ENCODE data around the gene PLCD3. TPM values are rescaled to one million over a fixed set of nuclear protein-coding genes. Genes with fewer than 3 reads are reported as not detected.

The PLCD3 gene, protein sequence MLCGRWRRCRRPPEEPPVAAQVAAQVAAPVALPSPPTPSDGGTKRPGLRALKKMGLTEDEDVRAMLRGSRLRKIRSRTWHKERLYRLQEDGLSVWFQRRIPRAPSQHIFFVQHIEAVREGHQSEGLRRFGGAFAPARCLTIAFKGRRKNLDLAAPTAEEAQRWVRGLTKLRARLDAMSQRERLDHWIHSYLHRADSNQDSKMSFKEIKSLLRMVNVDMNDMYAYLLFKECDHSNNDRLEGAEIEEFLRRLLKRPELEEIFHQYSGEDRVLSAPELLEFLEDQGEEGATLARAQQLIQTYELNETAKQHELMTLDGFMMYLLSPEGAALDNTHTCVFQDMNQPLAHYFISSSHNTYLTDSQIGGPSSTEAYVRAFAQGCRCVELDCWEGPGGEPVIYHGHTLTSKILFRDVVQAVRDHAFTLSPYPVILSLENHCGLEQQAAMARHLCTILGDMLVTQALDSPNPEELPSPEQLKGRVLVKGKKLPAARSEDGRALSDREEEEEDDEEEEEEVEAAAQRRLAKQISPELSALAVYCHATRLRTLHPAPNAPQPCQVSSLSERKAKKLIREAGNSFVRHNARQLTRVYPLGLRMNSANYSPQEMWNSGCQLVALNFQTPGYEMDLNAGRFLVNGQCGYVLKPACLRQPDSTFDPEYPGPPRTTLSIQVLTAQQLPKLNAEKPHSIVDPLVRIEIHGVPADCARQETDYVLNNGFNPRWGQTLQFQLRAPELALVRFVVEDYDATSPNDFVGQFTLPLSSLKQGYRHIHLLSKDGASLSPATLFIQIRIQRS
- 5.3 and 5.6 TPM in 2 replicates for total RNA-seq (2012; rRNA removed)
- polyA plus RNA-seq (2012; rRNA removed) = 36.6 and 39.0 TPM in 2 replicates
- polyA plus RNA-seq (2012; cell fraction: cytosol; rRNA removed) = 14.8 and 45.8 TPM in 2 replicates
- 35.9 and 73.0 TPM in 2 replicates for polyA plus RNA-seq (2012; cell fraction: nucleus; rRNA removed; ENCODE audit: low replicate concordance)
- Bru-seq, nascent RNA = percentile 67 among the genes with signal in this experiment
- percentile 77 among the genes with signal in this experiment for BruChase-seq, experiment 1, labeled RNA remaining after a 6-hour chase
- BruChase-seq, experiment 2, labeled RNA remaining after a 2-hour chase = percentile 71 among the genes with signal in this experiment
- long read RNA-seq, full-length matches to known transcripts = 26 of 75 reads
- long read RNA-seq, partial matches to known transcripts = 19 of 75 reads
- long read RNA-seq, other reads (novel, unspliced or antisense) = 30 of 75 reads

DNA sequence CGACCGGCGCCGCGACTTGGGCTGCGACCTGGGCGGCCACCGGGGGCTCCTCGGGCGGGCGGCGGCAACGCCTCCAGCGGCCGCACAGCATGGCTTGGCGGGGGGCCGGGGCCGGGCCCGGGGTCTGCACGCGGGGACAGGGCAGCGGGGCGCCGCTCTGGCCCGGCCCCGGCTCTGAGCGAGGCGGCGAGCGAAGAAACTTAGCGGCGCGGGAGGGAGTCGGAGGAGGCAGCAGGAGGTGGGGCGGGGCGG lies at the start of gene PLCD3:
Gene PLCD3 (minus strand): TSS at position 196 of the 252 bp plus-strand sequence. CDS start 105 bp downstream, at position 91.
- Histone ChIP-seq H4K91ac (ENCODE audit: insufficient read depth, low read depth, low read length) (peak within 1 kb of the TSS; percentile 62), H2BK5ac (ENCODE audit: low read depth, low read length, poor library complexity, severe bottlenecking) (peak within 1 kb of the TSS; percentile 79), H3K9me1 (ENCODE audit: insufficient read depth, low read length) (peaks cover 26% of the 10 kb centered on the region), H2BK120ac (ENCODE audit: low read depth, low read length) (peak within 1 kb of the TSS; percentile 37; the same call in 1 of the 2 replicates), H4K20me1 (ENCODE audit: insufficient read depth, low read length) (peaks cover 9% of the 10 kb centered on the region; the same call in 1 of the 2 replicates), H3K18ac (ENCODE audit: low read depth, low read length) (peak within 1 kb of the TSS; percentile 45; the same call in 1 of the 2 replicates), H3K4me3 (ENCODE audit: insufficient read depth, low read depth, low read length) (peak within 1 kb of the TSS; percentile 84), H3K56ac (ENCODE audit: extremely low read depth, insufficient read depth, low read length) (no peak within 1 kb of the TSS; the same call in 1 of the 2 replicates), H3K23ac (ENCODE audit: low read depth, low read length) (peak within 1 kb of the TSS; percentile 90), H3K9ac (ENCODE audit: low read depth, low read length) (peak within 1 kb of the TSS; percentile 66), H2BK15ac (ENCODE audit: low read depth, low read length) (peak within 1 kb of the TSS; percentile 44; the same call in 1 of the 3 replicates), H4K5ac (ENCODE audit: low read depth, low read length) (peak within 1 kb of the TSS; percentile 21), H2BK20ac (ENCODE audit: low read depth, low read length) (peak within 1 kb of the TSS; percentile 52), H3K27ac (ENCODE audit: insufficient read depth, low read length) (peak within 1 kb of the TSS; percentile 88), H3K79me1 (ENCODE audit: low read depth in 1 of 2, low read length in 2 of 2) (peaks cover 31 to 54% of the 10 kb centered on the region in 2 experiments), H3K9me3 (ENCODE audit: control insufficient read depth, insufficient read depth, low read length) (no peaks in the 10 kb centered on the region), H2AFZ (replicated peaks; ENCODE audit: low read length, poor library complexity) (peak within 1 kb of the TSS; percentile 94), H4K8ac (ENCODE audit: low read depth in 2 of 2, low read length in 2 of 2) (peak within 1 kb of the TSS; percentile 21 to 82; a peak in 2 of 4 replicates), H3K4me2 (ENCODE audit: low read depth, low read length) (peak within 1 kb of the TSS; percentile 94), H3K4ac (ENCODE audit: low read depth, low read length) (peak within 1 kb of the TSS; percentile 84), H3K27me3 (ENCODE audit: control insufficient read depth, insufficient read depth, low read length) (no peaks in the 10 kb centered on the region), H3K4me1 (ENCODE audit: control insufficient read depth, insufficient read depth, low read length) (peaks cover 37% of the 10 kb centered on the region), H3K14ac (replicated peaks; ENCODE audit: low read depth, low read length) (peak within 1 kb of the TSS; percentile 96), H2AK9ac (replicated peaks; ENCODE audit: low read depth, low read length, poor library complexity) (peak within 1 kb of the TSS; percentile 97), H3K36me3 (ENCODE audit: control insufficient read depth, insufficient read depth, low read length) (no peaks in the 10 kb centered on the region), H2AK5ac (ENCODE audit: low read depth, low read length) (peak within 1 kb of the TSS; percentile 90)
- in situ Hi-C loops (cut with MboI; ENCODE audit: low sequenced_read_pairs) = no loop called here
- intact Hi-C loops (cut with micrococcal nuclease) = loop anchor here (2.0 to 5.0 kb wide), 4 partner anchors 39 to 720 kb away; partner anchors contain the start of gene DCAKD
- no TSS peak for BruUV-seq (replicated peaks)
- CTCF ChIA-PET = interaction anchor here (0.6 to 1.6 kb wide), 2 partner anchors 19 to 39 kb away, joined by 3 read pairs; no protein-coding TSS in a partner anchor
- 1% methylated on average over 16 of the region's 36 CpGs; no CpG with 5 or more reads in 1 of the 2 experiments for WGBS, 2 experiments (ENCODE audit: extremely low coverage in 2 of 2, insufficient read length in 1 of 2)
- no peak for DNase-seq
- ATAC-seq (ENCODE audit: low read depth) = no peak
- POLR2A ChIA-PET (ENCODE audit: unreplicated experiment) = no interaction called here
- dilution Hi-C loops (cut with HindIII; ENCODE audit: low sequenced_read_pairs, unreplicated experiment) = no loop called here
- no peak for TF ChIP-seq CEBPB (IDR thresholded peaks at IDR 0.05; ENCODE audit: low read depth, low read length)
- no peak; the same call in 1 of the 2 replicates for TF ChIP-seq MAZ (IDR thresholded peaks at IDR 0.05; ENCODE audit: borderline replicate concordance, low read depth, low read length)
- no peak for TF ChIP-seq MXI1 (IDR thresholded peaks at IDR 0.05; ENCODE audit: borderline replicate concordance, low read depth, low read length)
- TF ChIP-seq, protein P1, sequence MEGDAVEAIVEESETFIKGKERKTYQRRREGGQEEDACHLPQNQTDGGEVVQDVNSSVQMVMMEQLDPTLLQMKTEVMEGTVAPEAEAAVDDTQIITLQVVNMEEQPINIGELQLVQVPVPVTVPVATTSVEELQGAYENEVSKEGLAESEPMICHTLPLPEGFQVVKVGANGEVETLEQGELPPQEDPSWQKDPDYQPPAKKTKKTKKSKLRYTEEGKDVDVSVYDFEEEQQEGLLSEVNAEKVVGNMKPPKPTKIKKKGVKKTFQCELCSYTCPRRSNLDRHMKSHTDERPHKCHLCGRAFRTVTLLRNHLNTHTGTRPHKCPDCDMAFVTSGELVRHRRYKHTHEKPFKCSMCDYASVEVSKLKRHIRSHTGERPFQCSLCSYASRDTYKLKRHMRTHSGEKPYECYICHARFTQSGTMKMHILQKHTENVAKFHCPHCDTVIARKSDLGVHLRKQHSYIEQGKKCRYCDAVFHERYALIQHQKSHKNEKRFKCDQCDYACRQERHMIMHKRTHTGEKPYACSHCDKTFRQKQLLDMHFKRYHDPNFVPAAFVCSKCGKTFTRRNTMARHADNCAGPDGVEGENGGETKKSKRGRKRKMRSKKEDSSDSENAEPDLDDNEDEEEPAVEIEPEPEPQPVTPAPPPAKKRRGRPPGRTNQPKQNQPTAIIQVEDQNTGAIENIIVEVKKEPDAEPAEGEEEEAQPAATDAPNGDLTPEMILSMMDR (conservative IDR thresholded peaks at IDR 0.05; ENCODE audit: low read depth, low read length) = no peak
- no peak for TF ChIP-seq MAFK (IDR thresholded peaks at IDR 0.05; ENCODE audit: low read depth, low read length)
- no peak for TF ChIP-seq BHLHE40 (IDR thresholded peaks at IDR 0.05; ENCODE audit: low read depth, low read length)
- no peak for TF ChIP-seq POLR2A (IDR thresholded peaks at IDR 0.05; ENCODE audit: low read depth, low read length)
- TF ChIP-seq FOS (IDR thresholded peaks at IDR 0.05; ENCODE audit: low read depth, low read length) = no peak
- TF ChIP-seq, protein P2, sequence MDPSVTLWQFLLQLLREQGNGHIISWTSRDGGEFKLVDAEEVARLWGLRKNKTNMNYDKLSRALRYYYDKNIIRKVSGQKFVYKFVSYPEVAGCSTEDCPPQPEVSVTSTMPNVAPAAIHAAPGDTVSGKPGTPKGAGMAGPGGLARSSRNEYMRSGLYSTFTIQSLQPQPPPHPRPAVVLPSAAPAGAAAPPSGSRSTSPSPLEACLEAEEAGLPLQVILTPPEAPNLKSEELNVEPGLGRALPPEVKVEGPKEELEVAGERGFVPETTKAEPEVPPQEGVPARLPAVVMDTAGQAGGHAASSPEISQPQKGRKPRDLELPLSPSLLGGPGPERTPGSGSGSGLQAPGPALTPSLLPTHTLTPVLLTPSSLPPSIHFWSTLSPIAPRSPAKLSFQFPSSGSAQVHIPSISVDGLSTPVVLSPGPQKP (IDR thresholded peaks at IDR 0.05; ENCODE audit: borderline replicate concordance, low read depth, low read length) = no peak
- TF ChIP-seq SMC3 (IDR thresholded peaks at IDR 0.05; ENCODE audit: low read depth, low read length) = no peak
- TF ChIP-seq RCOR1 (IDR thresholded peaks at IDR 0.05; ENCODE audit: insufficient replicate concordance, low read length) = no peak
- no peak for TF ChIP-seq RAD21 (IDR thresholded peaks at IDR 0.05; ENCODE audit: low read length)
